ENCODE data around the gene ERG28. TPM values are rescaled to one million over a fixed set of nuclear protein-coding genes. Genes with fewer than 3 reads are reported as not detected.

ERG28 gene
- polyA plus RNA-seq, 1 of the 3 experiments (the other 2 are of a cell fraction), result 14.8 TPM

GRCh38 chr14:75610834-75611233, 49.8 kb downstream of the ERG28 start (continued):
- TF ChIP-seq REST (IDR thresholded peaks at IDR 0.05; ENCODE audit: low read depth, low read length) (no peak), RFX5 (IDR thresholded peaks at IDR 0.05; ENCODE audit: low read length) (no peak), PBX3 (IDR thresholded peaks at IDR 0.05) (no peak)

- Histone ChIP-seq H3F3A (replicated peaks; ENCODE audit: insufficient read depth) (no peaks in the 10 kb centered on the region), H3K36me3 (replicated peaks in 1 of 2; ENCODE audit: control insufficient read depth in 1 of 2, insufficient read depth in 2 of 2, low read length in 1 of 2) (no peaks in the 10 kb centered on the region), H3K9me2 (no peaks in the 10 kb centered on the region), H3K4me3 (ENCODE audit: low read depth in 2 of 2, low read length in 1 of 2) (no peak overlapping the region), H4K20me1 (ENCODE audit: insufficient read depth) (no peaks in the 10 kb centered on the region), H3K4me2 (no peak overlapping the region), H3K9ac (no peak overlapping the region), H3K79me2 (ENCODE audit: insufficient read depth) (no peaks in the 10 kb centered on the region), H3K4me1 (ENCODE audit: control insufficient read depth in 1 of 2, insufficient read depth in 2 of 2, low read depth in 1 of 2, low read length in 1 of 2) (no peaks in the 10 kb centered on the region), H2AFZ (ENCODE audit: low read depth) (no peak overlapping the region), H3K27ac (ENCODE audit: low read depth in 2 of 2, low read length in 1 of 2) (no peak overlapping the region), H3K27me3 (ENCODE audit: insufficient read depth) (peaks cover 42% of the 10 kb centered on the region), H3K9me3 (no peaks in the 10 kb centered on the region)
- no peak for DNase-seq
- 50% methylated on average over 9 of the region's 9 CpGs for WGBS (ENCODE audit: low lambda C conversion rate)
- CTCF ChIA-PET, result interaction anchor here (0.7 to 1.2 kb wide), 3 partner anchors 11 to 99 kb away, joined by 3 to 5 read pairs (median 3); no protein-coding TSS in a partner anchor
- POLR2A ChIA-PET, result no interaction called here
- no peak for TF ChIP-seq TCF12 (IDR thresholded peaks at IDR 0.05)
- no peak for TF ChIP-seq MXI1 (IDR thresholded peaks at IDR 0.05; ENCODE audit: low read depth, low read length)
- no peak for TF ChIP-seq POLR2AphosphoS5 (IDR thresholded peaks at IDR 0.05; ENCODE audit: low read depth, low read length)
- no peak for TF ChIP-seq RAD21 (IDR thresholded peaks at IDR 0.05; ENCODE audit: low read length)
- no peak for TF ChIP-seq IRF3 (IDR thresholded peaks at IDR 0.05; ENCODE audit: low read depth, low read length)
- no peak for TF ChIP-seq REST (IDR thresholded peaks at IDR 0.05; ENCODE audit: low read depth, low read length)
- TF ChIP-seq CHD2 (IDR thresholded peaks at IDR 0.05; ENCODE audit: low read length, partially characterized antibody), result no peak
- TF ChIP-seq NRF1 (IDR thresholded peaks at IDR 0.05; ENCODE audit: low read depth, low read length), result no peak
- TF ChIP-seq PBX3 (IDR thresholded peaks at IDR 0.05), result no peak
- no peak for TF ChIP-seq TEAD4 (IDR thresholded peaks at IDR 0.05; ENCODE audit: borderline replicate concordance, insufficient read depth)
- TF ChIP-seq JUND (IDR thresholded peaks at IDR 0.05), result no peak
- TF ChIP-seq MEF2A (IDR thresholded peaks at IDR 0.05; ENCODE audit: borderline replicate concordance, low read depth), result no peak
These were observed 50.8 kb downstream of the ERG28 start for GRCh38 chr14:75609606-75610475.

Data from SK-N-SH (cell line).